ACC112 (cell line): Measurements from ENCODE around the gene IL17REL.

Source experiments
- H2AFZ ChIP-seq: fragments of 200-600 bp; sonication (generic); one replicate; pipeline ENCODE4 v1.6.0; 2017; ENCODE audit warnings: antibody characterized with exemption, low read length; ENCODE audit not compliant: unreplicated experiment
- H3K27ac ChIP-seq: fragments of 200-600 bp; sonication (generic); 2 replicates; pipeline ENCODE4 v1.5.1; 2014; ENCODE audit warnings: low read depth, mild to moderate bottlenecking, antibody characterized with exemption, low read length, moderate library complexity
- H3K27me3 ChIP-seq: fragments of 200-600 bp; sonication (generic); 2 replicates; pipeline ENCODE4 v1.6.1; 2014; ENCODE audit warnings: mild to moderate bottlenecking, antibody characterized with exemption, low read length, moderate library complexity, mixed read lengths; ENCODE audit not compliant: insufficient read depth
- H3K36me3 ChIP-seq: fragments of 200-600 bp; sonication (generic); 2 replicates; pipeline ENCODE4 v1.6.1; 2016; ENCODE audit warnings: mild to moderate bottlenecking, antibody characterized with exemption, low read length, moderate library complexity, mixed read lengths; ENCODE audit not compliant: insufficient read depth
- H3K4me1 ChIP-seq: fragments of 200-600 bp; sonication (generic); one replicate; pipeline ENCODE4 v1.6.1; 2016; ENCODE audit warnings: low read length, mixed read lengths; ENCODE audit not compliant: insufficient read depth, unreplicated experiment, control insufficient read depth
- H3K4me3 ChIP-seq: fragments of 200-600 bp; sonication (generic); 2 replicates; pipeline ENCODE4 v1.5.1; 2014; ENCODE audit warnings: mild to moderate bottlenecking, low read depth, low read length
- H3K79me2 ChIP-seq: fragments of 200-600 bp; sonication (generic); one replicate; pipeline ENCODE4 v1.6.0; 2016; ENCODE audit warnings: low read length; ENCODE audit not compliant: control insufficient read depth, unreplicated experiment, insufficient read depth

IL17REL gene

GRCh38 chr22:50045211-50046018 lies 32.9 kb upstream of the IL17REL start:
- Histone ChIP-seq H3K79me2 (no peaks in the 10 kb centered on the region), H3K27me3 (no peaks in the 10 kb centered on the region), H3K4me1 (no peaks in the 10 kb centered on the region), H3K36me3 (no peaks in the 10 kb centered on the region), H2AFZ (no peak overlapping the region), H3K27ac (no peak overlapping the region), H3K4me3 (no peak overlapping the region)

- no peak overlapping the region for H3K27ac ChIP-seq
- H3K36me3 ChIP-seq: no peaks in the 10 kb centered on the region
- no peaks in the 10 kb centered on the region for H3K27me3 ChIP-seq
- H3K4me3 ChIP-seq: no peak overlapping the region
- H3K79me2 ChIP-seq: no peaks in the 10 kb centered on the region
- no peaks in the 10 kb centered on the region for H3K4me1 ChIP-seq
- no peak overlapping the region for H2AFZ ChIP-seq
Measured at GRCh38 chr22:50044485-50045118, 32.0 kb upstream of the IL17REL start.

GRCh38 chr22:50041361-50042065 lies 28.9 kb upstream of the IL17REL start:
- Histone ChIP-seq H3K36me3 (no peaks in the 10 kb centered on the region), H3K27me3 (no peaks in the 10 kb centered on the region), H2AFZ (no peak overlapping the region), H3K4me1 (no peaks in the 10 kb centered on the region), H3K4me3 (no peak overlapping the region), H3K79me2 (no peaks in the 10 kb centered on the region), H3K27ac (no peak overlapping the region)

DNA sequence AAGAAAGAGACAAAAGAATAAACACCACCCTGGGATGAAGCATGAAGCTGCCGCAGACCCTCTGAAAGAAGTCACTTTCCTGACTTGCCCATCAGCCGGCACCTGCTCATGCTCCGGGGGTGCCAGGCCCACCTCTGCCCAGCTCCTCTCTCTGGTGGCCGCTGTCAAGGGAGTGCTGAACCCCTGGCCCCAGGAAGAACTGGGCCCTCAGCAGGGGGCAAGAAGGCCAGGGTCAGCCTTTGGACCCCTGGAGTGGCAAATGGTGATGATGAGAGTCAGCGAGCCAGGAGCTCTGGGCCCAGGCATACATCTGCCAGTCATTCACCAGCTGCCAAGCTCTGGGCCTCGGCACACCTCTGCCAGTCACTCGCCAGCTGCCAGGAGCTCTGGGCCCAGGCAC lies 28.2 kb upstream of the IL17REL start:
- Histone ChIP-seq H3K36me3 (no peaks in the 10 kb centered on the region), H3K27ac (no peak overlapping the region), H3K79me2 (no peaks in the 10 kb centered on the region), H3K4me1 (no peaks in the 10 kb centered on the region), H2AFZ (no peak overlapping the region), H3K4me3 (no peak overlapping the region), H3K27me3 (no peaks in the 10 kb centered on the region)

GRCh38 chr22:50039669-50040443 lies 27.3 kb upstream of the IL17REL start:
- Histone ChIP-seq H2AFZ (no peak overlapping the region), H3K36me3 (no peaks in the 10 kb centered on the region), H3K4me3 (no peak overlapping the region), H3K27ac (no peak overlapping the region), H3K79me2 (no peaks in the 10 kb centered on the region), H3K27me3 (no peaks in the 10 kb centered on the region), H3K4me1 (no peaks in the 10 kb centered on the region)

GRCh38 chr22:50035976-50036724 lies 23.6 kb upstream of the IL17REL start:
- Histone ChIP-seq H3K79me2 (no peaks in the 10 kb centered on the region), H3K27me3 (no peaks in the 10 kb centered on the region), H2AFZ (no peak overlapping the region), H3K4me3 (no peak overlapping the region), H3K36me3 (no peaks in the 10 kb centered on the region), H3K27ac (no peak overlapping the region), H3K4me1 (no peaks in the 10 kb centered on the region)

DNA sequence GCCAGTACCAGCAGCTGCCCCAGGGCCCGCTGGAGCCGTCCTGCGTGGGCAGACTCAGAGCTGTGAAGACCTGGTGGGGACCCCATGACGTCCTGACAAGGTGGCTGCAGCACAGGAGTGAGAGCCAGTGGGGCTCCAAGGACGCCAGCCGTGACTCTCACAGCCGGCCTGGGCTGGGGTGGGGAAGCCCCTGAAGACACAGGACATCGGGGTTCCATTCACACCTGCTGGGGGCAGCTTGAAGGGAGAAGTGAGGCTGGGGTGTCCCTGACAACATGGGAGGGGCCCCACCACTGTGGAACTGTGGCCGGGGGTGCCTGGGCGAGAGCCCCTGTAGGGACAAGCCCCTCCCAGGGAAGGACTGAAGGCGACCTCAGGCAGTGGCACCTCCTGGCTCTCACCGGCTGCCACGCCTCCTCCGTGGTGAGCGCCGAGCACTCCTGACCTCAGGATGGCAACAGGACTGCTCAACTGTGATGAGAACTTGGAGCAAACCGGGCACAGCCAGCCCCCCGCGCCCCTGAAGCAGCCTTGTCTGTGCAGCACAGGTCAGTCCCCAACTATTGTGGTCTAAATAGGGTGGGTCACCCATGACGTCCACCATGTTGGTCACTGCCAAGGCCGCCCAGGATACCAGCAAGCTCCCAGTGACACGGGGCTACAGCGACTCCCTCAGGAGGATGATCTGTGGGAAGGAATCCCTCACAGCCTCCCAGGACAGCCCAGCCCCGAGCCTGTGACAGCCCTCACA lies 22.7 kb upstream of the IL17REL start:
- no peak overlapping the region for H3K4me3 ChIP-seq
- H3K27ac ChIP-seq: no peak overlapping the region
- no peaks in the 10 kb centered on the region for H3K27me3 ChIP-seq
- H3K36me3 ChIP-seq: no peaks in the 10 kb centered on the region
- H2AFZ ChIP-seq: no peak overlapping the region
- no peaks in the 10 kb centered on the region for H3K4me1 ChIP-seq
- no peaks in the 10 kb centered on the region for H3K79me2 ChIP-seq

GRCh38 chr22:50034126-50035081 lies 21.8 kb upstream of the IL17REL start:
- H2AFZ ChIP-seq: no peak overlapping the region
- H3K27ac ChIP-seq: no peak overlapping the region
- no peaks in the 10 kb centered on the region for H3K4me1 ChIP-seq
- H3K79me2 ChIP-seq: no peaks in the 10 kb centered on the region
- no peak overlapping the region for H3K4me3 ChIP-seq
- H3K27me3 ChIP-seq: no peaks in the 10 kb centered on the region
- H3K36me3 ChIP-seq: no peaks in the 10 kb centered on the region
